ENCODE measurements around the gene SVOPL. TPM values are rescaled to one million over a fixed set of nuclear protein-coding genes. Genes with fewer than 3 reads are reported as not detected.

SVOPL gene
- total and polyA plus RNA-seq, 9 of the 15 experiments (the other 6 are each of a cell fraction or from before 2014, with no cell fraction given), result 0.13 to 0.42 (median 0.20) TPM; not detected in 6

GRCh38 chr7:138618506-138618905, 82.7 kb downstream of the SVOPL start (continued):
- TF ChIP-seq PRDM10 (IDR thresholded peaks at IDR 0.05; ENCODE audit: partially characterized antibody), result peak; percentile 29

GRCh38 chr7:138616085-138616484, 85.1 kb downstream of the SVOPL start:
- Histone ChIP-seq H3K4me1 (replicated peaks in 1 of 2; ENCODE audit: control insufficient read depth in 2 of 2, insufficient read depth in 2 of 2, low read length in 2 of 2) (no peaks in the 10 kb centered on the region; a peak in 1 of 5 replicates), H4K20me1 (replicated peaks; ENCODE audit: control insufficient read depth, insufficient read depth, low read length) (no peaks in the 10 kb centered on the region), H3K27ac (ENCODE audit: extremely low read depth, low read depth, low read length) (no peak overlapping the region), H3K9me3 (replicated peaks; ENCODE audit: control insufficient read depth, insufficient read depth, low read depth, low read length) (0 out of 2 replicates have a peak, but pooled peaks cover 4% of the 10 kb centered on the region), H3K27me3 (ENCODE audit: control insufficient read depth in 2 of 2, insufficient read depth in 2 of 2, low read length in 2 of 2) (peaks cover 2 to 16% of the 10 kb centered on the region in 2 experiments; a peak in 3 of 5 replicates), H3K4me3 (no peak overlapping the region), H3K9ac (ENCODE audit: insufficient read depth in 1 of 2, low read depth in 2 of 2, low read length in 2 of 2) (no peak overlapping the region), H3K36me3 (ENCODE audit: control insufficient read depth, insufficient read depth, low read length) (no peaks in the 10 kb centered on the region), H3K4me2 (ENCODE audit: insufficient read depth, low read length) (no peak overlapping the region), H3K79me2 (ENCODE audit: control insufficient read depth, insufficient read depth, low read length) (no peaks in the 10 kb centered on the region), H3K9me1 (ENCODE audit: control insufficient read depth, insufficient read depth, low read length) (no peaks in the 10 kb centered on the region), H2AFZ (ENCODE audit: low read depth, low read length) (no peak overlapping the region)
- FAIRE-seq (no peak), DNase-seq (ENCODE audit: extremely low read depth in 1 of 4, low spot score in 3 of 4) (peak in 1 of 4 experiments; percentile 4), ATAC-seq (peak; percentile 27; the same call in 2 of the 3 replicates)
- in situ Hi-C loops (cut with MboI) (no loop called here), intact Hi-C loops (cut with micrococcal nuclease) (no loop called here)
- ChIA-PET POLR2A (interaction anchor here (0.7 to 1.4 kb wide), 2 partner anchors 10 to 26 kb away, joined by 3 read pairs; no protein-coding TSS in a partner anchor), CTCF (ENCODE audit: low intra/inter-chr PET ratio) (no interaction called here)
- no TSS peak for BruUV-seq (replicated peaks)
- TF ChIP-seq ZNF785 (CRISPR knock-in tag; IDR thresholded peaks at IDR 0.05) (no peak), ZNF24 (IDR thresholded peaks at IDR 0.05) (no peak), NR0B1 (IDR thresholded peaks at IDR 0.05; ENCODE audit: partially characterized antibody) (no peak), MXI1 (IDR thresholded peaks at IDR 0.05; ENCODE audit: low read depth, low read length) (no peak)
- WGBS (ENCODE audit: insufficient coverage, low coverage, missing lambda C conversion rate), result 42% methylated on average over 6 of the region's 6 CpGs

All from K562 (cell line).